Ascending aorta (tissue), 2 donors: ENCODE measurements around the gene ZBTB8OS. TPM values are rescaled to one million over a fixed set of nuclear protein-coding genes. Genes with fewer than 3 reads are reported as not detected.

Experiments used
- DNase-seq, 2 donors: peaks; one replicate each; pipeline ENCODE4 v3.0.0-alpha.2; 2019; ENCODE audit warnings: low spot score in 2 of 2
- H3K27ac ChIP-seq, 2 donors: fragments of 200-600 bp; sonication (generic); one replicate each; pipeline ENCODE4 v1.5.1; 2016 to 2017; ENCODE audit warnings: mild to moderate bottlenecking in 1 of 2
- H3K27me3 ChIP-seq: fragments of 200-600 bp; sonication (generic); one replicate; pipeline ENCODE4 v1.5.1; 2017
- H3K36me3 ChIP-seq, 2 donors: fragments of 200-600 bp; sonication (generic); one replicate each; pipeline ENCODE4 v1.5.1; 2016
- H3K4me1 ChIP-seq, 2 donors: fragments of 200-600 bp; sonication (generic); one replicate each; pipeline ENCODE4 v1.5.1; 2016 to 2017; ENCODE audit warnings: mild to moderate bottlenecking in 1 of 2
- H3K4me3 ChIP-seq, 2 donors: fragments of 200-600 bp; sonication (generic); one replicate each; pipeline ENCODE4 v1.5.1; 2016 to 2017; ENCODE audit warnings: mild to moderate bottlenecking in 1 of 2
- H3K9me3 ChIP-seq, 2 donors: fragments of 200-600 bp; sonication (generic); one replicate each; pipeline ENCODE4 v1.5.1; 2016
- CTCF ChIP-seq, 3 experiments: fragments of 200-600 bp in 2 of 3; fragments of 450-650 bp in 1 of 3; sonication (generic) in 2 of 3; IDR thresholded peaks; one replicate each; pipeline ENCODE4 v1.5.1; 2016 to 2019; ENCODE audit warnings: antibody characterized with exemption in 3 of 3, mild to moderate bottlenecking in 1 of 3, moderate library complexity in 1 of 3
- intact Hi-C: fragments of 100-400 bp; cut with DNase I; formaldehyde crosslinking; loops from one replicate; pipeline ENCODE4 v1.15.1; 2023
- total RNA-seq: library from RNA; depleted of rRNA; stranded (reverse); fragments of >200 nt; gene quantifications from one replicate; pipeline ENCODE4 v1.1.0, GENCODE V29; 2016

ZBTB8OS gene
- total RNA-seq, 1 donor from 2014 or later: 3.0 TPM

GRCh38 chr1:32665915-32666314 is 15.6 kb upstream of the ZBTB8OS start:
- intact Hi-C loops: no loop called here
- no peak for DNase-seq
- H3K27ac ChIP-seq: no peak overlapping the region
- no peaks in the 10 kb centered on the region for H3K27me3 ChIP-seq
- no peaks in the 10 kb centered on the region for H3K4me1 ChIP-seq
- H3K9me3 ChIP-seq: no peaks in the 10 kb centered on the region
- peaks cover 62 to 82% of the 10 kb centered on the region in 2 donors for H3K36me3 ChIP-seq
- H3K4me3 ChIP-seq: no peak overlapping the region
- no peak for TF ChIP-seq CTCF (IDR thresholded peaks at IDR 0.05)

- intact Hi-C loops: no loop called here
These were observed 9.2 kb upstream of the ZBTB8OS start for GRCh38 chr1:32659581-32659980.

GRCh38 chr1:32652244-32652962 is 2.1 kb upstream of the ZBTB8OS start:
- TF ChIP-seq CTCF (IDR thresholded peaks at IDR 0.05): no peak
- no peak overlapping the region for H3K27ac ChIP-seq
- peak in 1 of 2 donors; percentile 51 for DNase-seq
- H3K27me3 ChIP-seq: no peaks in the 10 kb centered on the region
- peaks cover 24% of the 10 kb centered on the region in 2 donors for H3K36me3 ChIP-seq
- intact Hi-C loops: loop anchor here (5.0 kb wide), 1 partner anchor 100 kb away; no protein-coding TSS in a partner anchor
- H3K4me3 ChIP-seq: peak overlapping the region; percentile 79 to 100
- no peaks in the 10 kb centered on the region for H3K9me3 ChIP-seq
- H3K4me1 ChIP-seq: peaks cover 14 to 35% of the 10 kb centered on the region in 2 donors

More at GRCh38 chr1:32659581-32659980, 9.2 kb upstream of the ZBTB8OS start:
- no peak for DNase-seq
- Histone ChIP-seq H3K4me3 (no peak overlapping the region), H3K9me3 (no peaks in the 10 kb centered on the region), H3K36me3 (peaks cover 53 to 77% of the 10 kb centered on the region in 2 donors), H3K27ac (no peak overlapping the region), H3K27me3 (no peaks in the 10 kb centered on the region), H3K4me1 (peaks cover 0 to 8% of the 10 kb centered on the region in 2 donors)
- no peak for TF ChIP-seq CTCF (IDR thresholded peaks at IDR 0.05)

- H3K27me3 ChIP-seq: no peaks in the 10 kb centered on the region
- intact Hi-C loops: loop anchor here (1.0 to 5.0 kb wide), 2 partner anchors 52 to 101 kb away; no protein-coding TSS in a partner anchor
These were observed 1.2 kb upstream of the ZBTB8OS start for GRCh38 chr1:32651461-32652073.

More at GRCh38 chr1:32651461-32652073, 1.2 kb upstream of the ZBTB8OS start:
- H3K36me3 ChIP-seq: peaks cover 16 to 18% of the 10 kb centered on the region in 2 donors
- no peaks in the 10 kb centered on the region for H3K9me3 ChIP-seq
- H3K4me1 ChIP-seq: peaks cover 14 to 35% of the 10 kb centered on the region in 2 donors
- no peak for DNase-seq
- TF ChIP-seq CTCF (IDR thresholded peaks at IDR 0.05): no peak
- H3K27ac ChIP-seq: peak overlapping the region; percentile 91 to 99
- peak overlapping the region; percentile 79 to 100 for H3K4me3 ChIP-seq
